K562 (cell line): ENCODE results near the gene NENF. TPM values are rescaled to one million over a fixed set of nuclear protein-coding genes. Genes with fewer than 3 reads are reported as not detected.

Experiments
- BRF1 ChIP-seq: IDR thresholded peaks from 3 replicates; pipeline ENCODE4 v1.6.1; 2011; ENCODE audit warnings: borderline replicate concordance, mild to moderate bottlenecking; ENCODE audit not compliant: insufficient read length; ENCODE audit errors: extremely low read depth
- CBX8 ChIP-seq: fragments of 200-600 bp; sonication (generic); IDR thresholded peaks from 2 replicates; pipeline ENCODE4 v1.6.1; 2012; ENCODE audit warnings: borderline replicate concordance, mixed run types, low read depth, mild to moderate bottlenecking, moderate library complexity, mixed read lengths, low read length, control low read depth, inconsistent platforms; ENCODE audit not compliant: poor library complexity, severe bottlenecking; ENCODE audit errors: extremely low read depth
- HNRNPLL ChIP-seq: fragments of 200-400 bp; formaldehyde crosslinking; IDR thresholded peaks from 2 replicates; pipeline ENCODE4 v1.6.1; 2017; ENCODE audit warnings: low read length, low read depth, mild to moderate bottlenecking; ENCODE audit not compliant: poor library complexity, severe bottlenecking
- MBD2 ChIP-seq: sonication (generic); IDR thresholded peaks from 2 replicates; pipeline ENCODE4 v1.6.1; 2016; ENCODE audit warnings: low read depth, borderline replicate concordance
- ZKSCAN3 ChIP-seq: fragments of 250-450 bp; sonication (Bioruptor Pico); IDR thresholded peaks from 2 replicates; pipeline ENCODE4 v1.4.0; 2020
- ZNF146 ChIP-seq: IDR thresholded peaks from one replicate; pipeline ENCODE4 v1.6.1; 2018; ENCODE audit warnings: missing compliant biosample characterization; ENCODE audit not compliant: unreplicated experiment
- ZNF197 ChIP-seq: fragments of 200-800 bp; sonication (Bioruptor generic); IDR thresholded peaks from 2 replicates; pipeline ENCODE4 v1.6.1; 2016; ENCODE audit warnings: low read depth, missing genetic modification characterization, missing compliant biosample characterization
- polyA plus RNA-seq, 8 experiments: library from polyadenylated mRNA; depleted of rRNA in 4 of 8; stranded (reverse) in 5 of 8; unstranded in 3 of 8; fragments of >200 nt; fragmentation: Nextera tagmentation in 2 of 8; fragmentation: Illumina TruSeq in 1 of 8; extraction: Ambion mirVana in 2 of 8; extraction: Trizol in 1 of 8; gene quantifications; 2 replicates each; pipeline versions ENCODE4 v1.2.1 to v1.2.3, GENCODE V29; 2011 to 2014; ENCODE audit warnings: inconsistent platforms in 1 of 8, missing spikeins in 1 of 8
- total RNA-seq, 7 experiments: library from RNA; depleted of rRNA in 6 of 7; stranded (reverse); fragments of >200 nt in 6 of 7; fragmentation: Illumina TruSeq in 2 of 7; extraction: Trizol in 2 of 7; gene quantifications; 2 replicates each; pipeline versions ENCODE4 v1.2.1 to v1.2.3, GENCODE V29; 2011 to 2021; ENCODE audit warnings: low replicate concordance in 1 of 7
- TF ChIP-seq, protein P1 (sequence below): sonication (generic); formaldehyde crosslinking; IDR thresholded peaks from 2 replicates; pipeline ENCODE4 v1.8.0; 2022; ENCODE audit warnings: mild to moderate bottlenecking, missing genetic modification reagents
- TF ChIP-seq, protein P2 (sequence below): fragments of 250-450 bp; sonication (Bioruptor Pico); IDR thresholded peaks from 2 replicates; pipeline ENCODE4 v1.4.0; 2020; ENCODE audit warnings: mild to moderate bottlenecking
- TF ChIP-seq, protein P3 (sequence below): fragments of 250-450 bp; sonication (Bioruptor Pico); IDR thresholded peaks from 2 replicates; pipeline ENCODE4 v1.5.0; 2021; ENCODE audit warnings: mild to moderate bottlenecking, moderate library complexity
- TF ChIP-seq, protein P4 (sequence below): fragments of 150-350 bp; IDR thresholded peaks from 2 replicates; pipeline ENCODE4 v1.6.1; 2014; ENCODE audit warnings: low read depth, mild to moderate bottlenecking, low read length, borderline replicate concordance

Gene NENF
- total and polyA plus RNA-seq, 9 of the 15 experiments (the other 6 are each of a cell fraction or from before 2014, with no cell fraction given): 6.1 to 100 (median 72.8) TPM

DNA sequence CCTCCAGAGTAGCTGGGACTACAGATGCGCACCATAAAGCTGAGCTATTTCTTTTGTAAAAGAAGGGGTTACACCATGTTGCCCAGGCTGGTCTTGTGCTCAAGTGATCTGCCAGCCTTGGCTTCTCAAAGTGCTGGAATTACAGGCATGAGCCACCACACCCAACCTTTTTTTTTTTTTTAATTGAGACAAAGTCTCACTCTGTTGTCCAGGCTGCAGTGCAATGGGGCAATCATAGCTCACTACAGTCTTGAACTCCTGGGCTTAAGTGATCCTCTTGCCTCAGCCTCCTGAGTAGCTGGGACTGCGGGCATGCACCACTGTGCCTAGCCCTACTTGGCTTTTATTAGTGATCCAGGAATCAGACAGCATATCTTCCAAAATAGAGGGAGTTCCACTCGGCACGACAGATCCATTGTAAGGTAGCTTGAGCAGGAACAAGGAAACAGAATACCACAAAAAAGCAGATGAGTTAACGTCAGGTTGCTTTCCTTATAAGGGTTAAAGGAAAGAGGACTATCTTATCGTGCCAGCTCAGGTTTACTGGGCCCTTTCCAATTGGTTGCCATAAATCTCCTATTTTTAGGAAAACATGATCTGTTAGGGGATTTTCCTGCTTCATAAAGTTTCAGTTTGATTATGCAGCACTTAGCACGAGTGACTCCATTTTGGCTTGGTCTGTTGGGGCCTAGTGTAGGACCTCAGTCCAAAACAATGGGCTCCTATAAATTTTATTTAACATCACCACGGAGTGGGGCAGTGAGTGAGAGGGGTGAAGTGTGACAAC lies 45.2 kb downstream of the NENF start (continued):
- TF ChIP-seq, protein P1, sequence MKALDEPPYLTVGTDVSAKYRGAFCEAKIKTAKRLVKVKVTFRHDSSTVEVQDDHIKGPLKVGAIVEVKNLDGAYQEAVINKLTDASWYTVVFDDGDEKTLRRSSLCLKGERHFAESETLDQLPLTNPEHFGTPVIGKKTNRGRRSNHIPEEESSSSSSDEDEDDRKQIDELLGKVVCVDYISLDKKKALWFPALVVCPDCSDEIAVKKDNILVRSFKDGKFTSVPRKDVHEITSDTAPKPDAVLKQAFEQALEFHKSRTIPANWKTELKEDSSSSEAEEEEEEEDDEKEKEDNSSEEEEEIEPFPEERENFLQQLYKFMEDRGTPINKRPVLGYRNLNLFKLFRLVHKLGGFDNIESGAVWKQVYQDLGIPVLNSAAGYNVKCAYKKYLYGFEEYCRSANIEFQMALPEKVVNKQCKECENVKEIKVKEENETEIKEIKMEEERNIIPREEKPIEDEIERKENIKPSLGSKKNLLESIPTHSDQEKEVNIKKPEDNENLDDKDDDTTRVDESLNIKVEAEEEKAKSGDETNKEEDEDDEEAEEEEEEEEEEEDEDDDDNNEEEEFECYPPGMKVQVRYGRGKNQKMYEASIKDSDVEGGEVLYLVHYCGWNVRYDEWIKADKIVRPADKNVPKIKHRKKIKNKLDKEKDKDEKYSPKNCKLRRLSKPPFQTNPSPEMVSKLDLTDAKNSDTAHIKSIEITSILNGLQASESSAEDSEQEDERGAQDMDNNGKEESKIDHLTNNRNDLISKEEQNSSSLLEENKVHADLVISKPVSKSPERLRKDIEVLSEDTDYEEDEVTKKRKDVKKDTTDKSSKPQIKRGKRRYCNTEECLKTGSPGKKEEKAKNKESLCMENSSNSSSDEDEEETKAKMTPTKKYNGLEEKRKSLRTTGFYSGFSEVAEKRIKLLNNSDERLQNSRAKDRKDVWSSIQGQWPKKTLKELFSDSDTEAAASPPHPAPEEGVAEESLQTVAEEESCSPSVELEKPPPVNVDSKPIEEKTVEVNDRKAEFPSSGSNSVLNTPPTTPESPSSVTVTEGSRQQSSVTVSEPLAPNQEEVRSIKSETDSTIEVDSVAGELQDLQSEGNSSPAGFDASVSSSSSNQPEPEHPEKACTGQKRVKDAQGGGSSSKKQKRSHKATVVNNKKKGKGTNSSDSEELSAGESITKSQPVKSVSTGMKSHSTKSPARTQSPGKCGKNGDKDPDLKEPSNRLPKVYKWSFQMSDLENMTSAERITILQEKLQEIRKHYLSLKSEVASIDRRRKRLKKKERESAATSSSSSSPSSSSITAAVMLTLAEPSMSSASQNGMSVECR (CRISPR knock-in tag): no peak
- peak; percentile 85 for TF ChIP-seq ZKSCAN3
- TF ChIP-seq CBX8: no peak
- no peak for TF ChIP-seq ZNF146 (CRISPR knock-in tag)
- TF ChIP-seq ZNF197 (CRISPR knock-in tag): peak; percentile 99
- TF ChIP-seq, protein P2, sequence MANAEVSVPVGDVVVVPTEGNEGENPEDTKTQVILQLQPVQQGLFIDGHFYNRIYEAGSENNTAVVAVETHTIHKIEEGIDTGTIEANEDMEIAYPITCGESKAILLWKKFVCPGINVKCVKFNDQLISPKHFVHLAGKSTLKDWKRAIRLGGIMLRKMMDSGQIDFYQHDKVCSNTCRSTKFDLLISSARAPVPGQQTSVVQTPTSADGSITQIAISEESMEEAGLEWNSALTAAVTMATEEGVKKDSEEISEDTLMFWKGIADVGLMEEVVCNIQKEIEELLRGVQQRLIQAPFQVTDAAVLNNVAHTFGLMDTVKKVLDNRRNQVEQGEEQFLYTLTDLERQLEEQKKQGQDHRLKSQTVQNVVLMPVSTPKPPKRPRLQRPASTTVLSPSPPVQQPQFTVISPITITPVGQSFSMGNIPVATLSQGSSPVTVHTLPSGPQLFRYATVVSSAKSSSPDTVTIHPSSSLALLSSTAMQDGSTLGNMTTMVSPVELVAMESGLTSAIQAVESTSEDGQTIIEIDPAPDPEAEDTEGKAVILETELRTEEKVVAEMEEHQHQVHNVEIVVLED (CRISPR knock-in tag): peak; percentile 82
- no peak for TF ChIP-seq MBD2
- TF ChIP-seq, protein P3, sequence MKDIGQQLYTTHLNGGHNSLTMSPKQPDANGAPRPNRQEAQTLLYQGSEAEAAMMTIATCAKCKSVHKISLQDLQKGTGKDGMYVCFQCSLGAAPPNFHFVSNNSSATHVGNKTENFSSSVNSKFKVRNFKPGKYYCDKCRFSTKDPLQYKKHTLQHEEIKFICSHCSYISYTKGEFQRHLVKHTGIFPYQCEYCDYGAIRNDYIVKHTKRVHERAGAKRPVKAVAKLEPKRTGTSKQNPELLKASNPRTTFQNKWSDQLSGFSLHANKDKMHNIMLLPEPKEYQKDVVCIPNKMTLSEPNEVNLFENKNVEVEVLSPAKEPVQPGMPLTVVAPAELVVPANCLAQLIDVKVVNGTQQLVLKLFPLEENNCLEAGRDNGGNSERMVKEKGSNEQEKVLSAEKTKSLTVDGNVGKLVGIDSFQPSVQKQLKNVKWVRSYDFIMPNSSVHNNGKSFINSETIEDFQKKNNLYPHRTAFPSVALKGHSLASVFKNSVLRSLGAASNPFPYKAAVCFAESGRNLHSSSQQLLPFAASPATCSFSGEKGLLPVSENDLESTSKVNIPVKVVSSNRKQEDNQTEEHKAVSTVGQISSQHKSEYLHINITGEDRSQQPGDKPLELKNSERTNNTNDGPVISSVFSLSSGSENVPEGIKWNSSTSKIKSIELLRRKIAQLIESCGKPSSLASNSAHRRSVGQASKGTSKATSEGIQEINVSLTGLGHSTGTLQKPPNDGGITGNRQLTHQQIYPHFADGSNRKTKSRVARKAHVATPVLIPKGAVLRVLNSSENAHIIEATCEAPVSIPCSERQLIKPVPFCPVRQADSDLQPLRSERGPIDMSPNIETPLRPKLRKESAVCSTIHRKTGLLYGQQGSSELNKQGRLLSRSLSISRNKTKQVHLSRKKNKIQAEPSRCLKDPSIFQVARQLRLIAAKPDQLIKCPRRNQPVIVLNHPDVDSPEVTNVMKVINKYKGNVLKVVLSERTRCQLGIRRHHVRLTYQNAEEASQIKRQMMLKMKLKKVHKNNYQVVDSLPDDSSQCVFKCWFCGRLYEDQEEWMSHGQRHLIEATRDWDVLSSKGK (CRISPR knock-in tag): peak; percentile 82
- TF ChIP-seq, protein P4, sequence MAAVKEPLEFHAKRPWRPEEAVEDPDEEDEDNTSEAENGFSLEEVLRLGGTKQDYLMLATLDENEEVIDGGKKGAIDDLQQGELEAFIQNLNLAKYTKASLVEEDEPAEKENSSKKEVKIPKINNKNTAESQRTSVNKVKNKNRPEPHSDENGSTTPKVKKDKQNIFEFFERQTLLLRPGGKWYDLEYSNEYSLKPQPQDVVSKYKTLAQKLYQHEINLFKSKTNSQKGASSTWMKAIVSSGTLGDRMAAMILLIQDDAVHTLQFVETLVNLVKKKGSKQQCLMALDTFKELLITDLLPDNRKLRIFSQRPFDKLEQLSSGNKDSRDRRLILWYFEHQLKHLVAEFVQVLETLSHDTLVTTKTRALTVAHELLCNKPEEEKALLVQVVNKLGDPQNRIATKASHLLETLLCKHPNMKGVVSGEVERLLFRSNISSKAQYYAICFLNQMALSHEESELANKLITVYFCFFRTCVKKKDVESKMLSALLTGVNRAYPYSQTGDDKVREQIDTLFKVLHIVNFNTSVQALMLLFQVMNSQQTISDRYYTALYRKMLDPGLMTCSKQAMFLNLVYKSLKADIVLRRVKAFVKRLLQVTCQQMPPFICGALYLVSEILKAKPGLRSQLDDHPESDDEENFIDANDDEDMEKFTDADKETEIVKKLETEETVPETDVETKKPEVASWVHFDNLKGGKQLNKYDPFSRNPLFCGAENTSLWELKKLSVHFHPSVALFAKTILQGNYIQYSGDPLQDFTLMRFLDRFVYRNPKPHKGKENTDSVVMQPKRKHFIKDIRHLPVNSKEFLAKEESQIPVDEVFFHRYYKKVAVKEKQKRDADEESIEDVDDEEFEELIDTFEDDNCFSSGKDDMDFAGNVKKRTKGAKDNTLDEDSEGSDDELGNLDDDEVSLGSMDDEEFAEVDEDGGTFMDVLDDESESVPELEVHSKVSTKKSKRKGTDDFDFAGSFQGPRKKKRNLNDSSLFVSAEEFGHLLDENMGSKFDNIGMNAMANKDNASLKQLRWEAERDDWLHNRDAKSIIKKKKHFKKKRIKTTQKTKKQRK: no peak
- TF ChIP-seq BRF1: no peak
- TF ChIP-seq HNRNPLL: no peak
